ENCODE measurements around the gene ANKRD30BL.
"Not testable (repeated sequence)": the region's sequence is repeated elsewhere in the genome, so short reads cannot be mapped to it uniquely, and the experiment has no call there.

Gene ANKRD30BL

GRCh38 chr2:132161161-132162124, at the start of gene ANKRD30BL:
Gene ANKRD30BL (minus strand): TSS chr2:132161952. CDS start chr2:132161705, 247 bp downstream.
- DNase-seq, result not testable (repeated sequence)

DNA sequence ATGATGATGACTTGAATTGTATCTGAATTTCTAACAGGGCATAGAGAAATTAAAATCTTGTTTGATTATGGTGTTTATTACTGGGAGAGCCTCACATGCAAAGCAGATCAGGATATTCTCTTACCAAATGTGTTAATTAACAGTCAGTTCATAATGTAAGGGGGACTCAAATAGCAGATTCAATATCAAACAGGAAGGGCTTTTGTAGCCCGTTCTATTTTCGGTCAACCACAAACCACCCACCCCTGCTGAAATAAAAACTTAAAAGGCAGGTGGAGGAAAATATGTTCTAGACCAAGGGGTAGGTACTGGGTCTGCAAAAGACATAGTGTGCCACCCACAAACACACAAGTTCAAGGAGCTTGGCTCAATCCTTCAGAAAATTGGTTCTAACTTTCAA, 41.1 kb upstream of the ANKRD30BL start:
- not testable (repeated sequence) for DNase-seq

- DNase-seq, result not testable (repeated sequence)
Observed at GRCh38 chr2:132192854-132193253, 31.1 kb upstream of the ANKRD30BL start.

DNA sequence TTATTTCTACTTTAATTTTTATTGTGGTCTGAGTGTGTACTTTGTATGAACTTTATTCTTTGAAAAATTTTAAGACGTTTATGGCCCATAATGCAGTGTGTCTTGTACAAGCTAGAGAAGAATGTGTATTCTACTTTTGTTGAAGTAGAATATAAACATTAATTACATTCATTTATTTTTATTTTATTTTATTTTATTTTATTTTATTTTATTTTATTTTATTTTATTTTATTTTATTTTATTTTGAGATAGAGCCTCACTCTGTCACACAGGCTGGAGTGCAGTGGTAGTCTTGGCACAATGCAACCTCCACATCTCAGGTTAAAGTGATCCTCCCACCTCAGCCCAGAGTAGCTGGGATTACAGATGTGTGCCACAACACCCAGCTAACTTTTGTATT, 5.3 kb upstream of the ANKRD30BL start:
- not testable (repeated sequence) for DNase-seq

DNA sequence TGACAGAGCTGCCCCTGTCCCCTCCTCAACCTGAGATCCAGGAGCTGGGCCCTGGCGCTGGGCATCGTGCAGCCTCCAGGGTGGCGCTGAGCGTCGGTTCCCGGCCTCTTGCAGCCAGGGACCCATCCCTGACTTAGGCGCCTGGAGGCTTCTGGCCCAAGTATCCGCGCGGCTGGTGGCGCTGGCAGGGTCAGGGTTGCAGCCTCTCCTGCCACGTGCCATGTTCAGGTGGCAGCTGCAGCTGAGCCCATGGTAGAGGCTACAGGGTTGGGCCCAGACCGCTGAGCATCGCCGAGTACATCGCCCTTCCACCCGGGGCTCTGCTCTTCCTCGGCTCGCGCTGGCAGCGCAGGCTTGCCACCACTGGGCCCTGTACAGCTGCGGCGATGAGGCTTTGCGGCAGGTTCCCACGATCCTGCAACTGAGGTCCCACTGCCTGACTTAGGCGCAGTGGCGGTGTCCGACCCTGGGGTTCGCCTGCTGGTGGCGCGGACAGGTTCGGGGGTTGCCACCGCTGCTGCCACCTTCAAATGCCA, 441 bp upstream of the ANKRD30BL start:
- DNase-seq, result not testable (repeated sequence)

GRCh38 chr2:132146774-132147173, 15.0 kb downstream of the ANKRD30BL start:
- DNase-seq, result peak; percentile 9
